MCF 10A (cell line): ENCODE measurements around the gene MAP2K6. TPM values are rescaled to one million over a fixed set of nuclear protein-coding genes. Genes with fewer than 3 reads are reported as not detected.
"Not testable (repeated sequence)": the region's sequence is repeated elsewhere in the genome, so short reads cannot be mapped to it uniquely, and the experiment has no call there.

Experiments used
- BruUV-seq: library from RNA; stranded (reverse); fragments of 400-500 nt; replicated peaks from 2 replicates; lab custom pipeline; 2021; lab: Mats Ljungman, UMichigan
- CTCF ChIA-PET: fragments of 300-600 bp; sonication (Branson Sonifier 250); formaldehyde crosslinking; extraction: SDS; loops from one replicate; lab custom pipeline; 2021; ENCODE audit warnings: antibody characterized with exemption, inconsistent platforms; lab: Yijun Ruan, JAX
- POLR2A ChIA-PET: fragments of 300-600, 350-650 bp; sonication (Branson Sonifier 250); formaldehyde crosslinking; extraction: SDS; loops from one replicate; lab custom pipeline; 2020; ENCODE audit warnings: antibody characterized with exemption, inconsistent platforms; lab: Yijun Ruan, JAX
- DNase-seq: peaks from one replicate; pipeline ENCODE4 v3.0.0-alpha.2; 2018; ENCODE audit not compliant: unreplicated experiment
- H3K27ac Mint-ChIP-seq: one replicate; pipeline ENCODE4 v1.8.0; 2022; ENCODE audit warnings: mild to moderate bottlenecking, low read depth, mixed read lengths; ENCODE audit not compliant: unreplicated experiment
- H3K27me3 Mint-ChIP-seq: one replicate; pipeline ENCODE4 v1.8.0; 2022; ENCODE audit warnings: mixed read lengths; ENCODE audit not compliant: insufficient read depth, unreplicated experiment
- H3K36me3 Mint-ChIP-seq: one replicate; pipeline ENCODE4 v1.8.0; 2022; ENCODE audit warnings: mild to moderate bottlenecking, moderate library complexity, mixed read lengths; ENCODE audit not compliant: insufficient read depth, unreplicated experiment
- H3K4me1 Mint-ChIP-seq: one replicate; pipeline ENCODE4 v1.8.0; 2022; ENCODE audit warnings: mixed read lengths; ENCODE audit not compliant: insufficient read depth, unreplicated experiment
- H3K4me3 Mint-ChIP-seq: one replicate; pipeline ENCODE4 v1.8.0; 2022; ENCODE audit warnings: mild to moderate bottlenecking, moderate library complexity, mixed read lengths; ENCODE audit not compliant: unreplicated experiment
- H3K9me3 Mint-ChIP-seq: one replicate; pipeline ENCODE4 v1.8.0; 2022; ENCODE audit warnings: mixed read lengths; ENCODE audit not compliant: unreplicated experiment
- CTCF ChIP-seq: fragments of 200-600 bp; IDR thresholded peaks from one replicate; pipeline ENCODE4 v1.8.0; 2022; ENCODE audit warnings: antibody characterized with exemption, mild to moderate bottlenecking; ENCODE audit not compliant: unreplicated experiment
- intact Hi-C: fragments of 100-400 bp; cut with micrococcal nuclease; formaldehyde crosslinking; loops from 2 replicates; pipeline ENCODE4 v1.14.1; 2022
- total RNA-seq: library from RNA; stranded (reverse); gene quantifications from 2 replicates; pipeline ENCODE4 v1.2.3, GENCODE V29; 2022

MAP2K6 gene
- total RNA-seq, 1 experiment from 2014 or later, result 0.28 TPM

- H3K27ac Mint-ChIP-seq, result no peak overlapping the region
- DNase-seq, result no peak
- POLR2A ChIA-PET, result no interaction called here
- CTCF ChIA-PET, result interaction anchor here (0.7 to 1.1 kb wide), 2 partner anchors 35 to 47 kb away, joined by 3 read pairs; no protein-coding TSS in a partner anchor
- no TSS peak for BruUV-seq
- intact Hi-C loops, result no loop called here
- peaks cover 35% of the 10 kb centered on the region for H3K4me1 Mint-ChIP-seq
- no peak overlapping the region for H3K4me3 Mint-ChIP-seq
- no peaks in the 10 kb centered on the region for H3K27me3 Mint-ChIP-seq
- no peak for TF ChIP-seq CTCF
- no peaks in the 10 kb centered on the region for H3K9me3 Mint-ChIP-seq
- H3K36me3 Mint-ChIP-seq, result no peaks in the 10 kb centered on the region
Measured at GRCh38 chr17:69477903-69478266, 63.4 kb downstream of the MAP2K6 start.

GRCh38 chr17:69478916-69479315 is 64.4 kb downstream of the MAP2K6 start:
- intact Hi-C loops, result no loop called here
- ChIA-PET POLR2A (interaction anchor here (2.4 kb wide), 1 partner anchor 13 kb away, joined by 7 read pairs; no protein-coding TSS in a partner anchor), CTCF (interaction anchor here (0.7 to 1.9 kb wide), 3 partner anchors 24 to 47 kb away, joined by 3 to 9 read pairs (median 3); no protein-coding TSS in a partner anchor)
- Mint-ChIP-seq H3K4me1 (peaks cover 29% of the 10 kb centered on the region), H3K4me3 (no peak overlapping the region), H3K36me3 (no peaks in the 10 kb centered on the region), H3K27me3 (no peaks in the 10 kb centered on the region), H3K27ac (no peak overlapping the region), H3K9me3 (no peaks in the 10 kb centered on the region)
- no peak for TF ChIP-seq CTCF
- no peak for DNase-seq
- no TSS peak for BruUV-seq

- peaks cover 21% of the 10 kb centered on the region for H3K4me1 Mint-ChIP-seq
- POLR2A ChIA-PET, result interaction anchor here (0.7 to 2.4 kb wide), 11 partner anchors 8 to 536 kb away, joined by 3 to 10 read pairs (median 5); partner anchors contain the start of genes ABCA5 and MAP2K6
- CTCF ChIA-PET, result interaction anchor here (1.9 kb wide), 1 partner anchor 47 kb away, joined by 9 read pairs; no protein-coding TSS in a partner anchor
- peak overlapping the region; percentile 94 for H3K27ac Mint-ChIP-seq
- H3K9me3 Mint-ChIP-seq, BruUV-seq, DNase-seq, H3K36me3 Mint-ChIP-seq, H3K27me3 Mint-ChIP-seq, intact Hi-C loops: not testable (repeated sequence)
- H3K4me3 Mint-ChIP-seq, result peak overlapping the region; percentile 49
Measured at GRCh38 chr17:69479756-69480155, 65.3 kb downstream of the MAP2K6 start.

- ChIA-PET CTCF (interaction anchor here (1.9 kb wide), 1 partner anchor 46 kb away, joined by 9 read pairs; no protein-coding TSS in a partner anchor), POLR2A (interaction anchor here (0.6 to 2.4 kb wide), 13 partner anchors 9 to 537 kb away, joined by 3 to 10 read pairs (median 4); partner anchors contain the start of genes ABCA5 and MAP2K6)
- intact Hi-C loops, result no loop called here
Measured at GRCh38 chr17:69480245-69480644, 65.7 kb downstream of the MAP2K6 start.

More at GRCh38 chr17:69480245-69480644, 65.7 kb downstream of the MAP2K6 start:
- DNase-seq, result peak; percentile 68
- BruUV-seq, result no TSS peak
- Mint-ChIP-seq H3K9me3 (no peaks in the 10 kb centered on the region), H3K27ac (peak overlapping the region; percentile 94), H3K36me3 (no peaks in the 10 kb centered on the region), H3K27me3 (no peaks in the 10 kb centered on the region), H3K4me3 (peak overlapping the region; percentile 49), H3K4me1 (peaks cover 20% of the 10 kb centered on the region)
- TF ChIP-seq CTCF, result no peak
